Ascending aorta (tissue), 2 donors: ENCODE results near the gene KIR3DL2. TPM values are rescaled to one million over a fixed set of nuclear protein-coding genes. Genes with fewer than 3 reads are reported as not detected.
"Not testable (repeated sequence)": the region's sequence is repeated elsewhere in the genome, so short reads cannot be mapped to it uniquely, and the experiment has no call there.

ENCODE experiments used
- DNase-seq, 2 donors: peaks; one replicate each; pipeline ENCODE4 v3.0.0-alpha.2; 2019; ENCODE audit warnings: low spot score in 2 of 2
- H3K27ac ChIP-seq, 2 donors: fragments of 200-600 bp; sonication (generic); one replicate each; pipeline ENCODE4 v1.5.1; 2016 to 2017; ENCODE audit warnings: mild to moderate bottlenecking in 1 of 2
- H3K27me3 ChIP-seq: fragments of 200-600 bp; sonication (generic); one replicate; pipeline ENCODE4 v1.5.1; 2017
- H3K36me3 ChIP-seq, 2 donors: fragments of 200-600 bp; sonication (generic); one replicate each; pipeline ENCODE4 v1.5.1; 2016
- H3K4me1 ChIP-seq, 2 donors: fragments of 200-600 bp; sonication (generic); one replicate each; pipeline ENCODE4 v1.5.1; 2016 to 2017; ENCODE audit warnings: mild to moderate bottlenecking in 1 of 2
- H3K4me3 ChIP-seq, 2 donors: fragments of 200-600 bp; sonication (generic); one replicate each; pipeline ENCODE4 v1.5.1; 2016 to 2017; ENCODE audit warnings: mild to moderate bottlenecking in 1 of 2
- H3K9me3 ChIP-seq, 2 donors: fragments of 200-600 bp; sonication (generic); one replicate each; pipeline ENCODE4 v1.5.1; 2016
- intact Hi-C: fragments of 100-400 bp; cut with DNase I; formaldehyde crosslinking; loops from one replicate; pipeline ENCODE4 v1.15.1; 2023
- total RNA-seq: library from RNA; depleted of rRNA; stranded (reverse); fragments of >200 nt; gene quantifications from one replicate; pipeline ENCODE4 v1.1.0, GENCODE V29; 2016
- TF ChIP-seq, protein P1 (sequence below), 3 experiments: fragments of 200-600 bp in 2 of 3; fragments of 450-650 bp in 1 of 3; sonication (generic) in 2 of 3; IDR thresholded peaks; one replicate each; pipeline ENCODE4 v1.5.1; 2016 to 2019; ENCODE audit warnings: antibody characterized with exemption in 3 of 3, mild to moderate bottlenecking in 1 of 3, moderate library complexity in 1 of 3

The KIR3DL2 gene
- total RNA-seq: not detected

DNA sequence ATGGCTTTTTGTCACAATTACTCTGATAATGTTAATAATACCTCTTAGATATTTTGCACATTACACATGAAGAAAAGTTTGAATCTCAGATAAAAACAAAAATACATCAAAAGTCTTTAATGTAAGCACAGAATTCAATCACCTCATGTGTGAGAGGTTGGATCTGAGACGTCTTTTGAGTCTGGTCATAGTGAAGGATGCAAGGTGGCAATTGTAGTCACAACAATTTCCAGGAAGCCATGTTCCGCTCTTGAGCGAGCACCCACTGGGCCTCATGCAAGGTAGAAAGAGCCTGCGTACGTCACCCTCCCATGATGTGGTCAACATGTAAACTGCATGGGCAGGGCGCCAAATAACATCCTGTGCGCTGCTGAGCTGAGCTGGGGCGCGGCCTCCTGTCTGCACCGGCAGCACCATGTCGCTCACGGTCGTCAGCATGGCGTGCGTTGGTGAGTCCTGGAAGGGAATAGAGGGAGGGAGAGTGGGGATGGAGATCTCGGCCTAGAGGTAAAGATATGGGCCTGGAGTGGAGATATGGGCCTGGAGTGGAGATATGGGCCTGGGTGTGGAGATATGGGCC is at the start of gene KIR3DL2:
TSS of gene KIR3DL2 (plus strand) at position 383 of the 580 bp plus-strand sequence. CDS start at position 416, 33 bp downstream.
- H3K9me3 ChIP-seq, DNase-seq, H3K27ac ChIP-seq, H3K27me3 ChIP-seq, intact Hi-C loops, H3K4me1 ChIP-seq, H3K4me3 ChIP-seq, H3K36me3 ChIP-seq: not testable (repeated sequence)

DNA sequence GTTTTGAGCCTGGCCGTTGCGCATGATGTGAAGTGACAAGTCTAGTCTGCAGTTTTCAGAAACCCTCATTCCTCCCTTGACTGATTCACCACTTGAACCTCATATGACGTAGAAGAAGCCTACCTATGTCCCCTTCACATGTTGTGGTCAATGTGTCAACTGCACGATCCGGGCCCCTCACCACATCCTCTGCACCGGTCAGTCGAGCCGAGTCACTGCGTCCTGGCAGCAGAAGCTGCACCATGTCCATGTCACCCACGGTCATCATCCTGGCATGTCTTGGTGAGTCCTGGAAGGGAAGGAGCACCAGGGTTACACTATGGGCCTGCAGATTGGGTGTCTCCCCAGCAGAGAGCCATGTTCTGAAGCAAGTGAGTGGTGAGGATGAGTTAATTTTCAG is 46.8 kb upstream of the KIR3DL2 start, which contains the start of gene KIR2DL4:
TSS of gene KIR2DL4 (plus strand) at position 201 of the 400 bp plus-strand sequence. CDS start at position 243, 42 bp downstream.
- TF ChIP-seq, protein P1, sequence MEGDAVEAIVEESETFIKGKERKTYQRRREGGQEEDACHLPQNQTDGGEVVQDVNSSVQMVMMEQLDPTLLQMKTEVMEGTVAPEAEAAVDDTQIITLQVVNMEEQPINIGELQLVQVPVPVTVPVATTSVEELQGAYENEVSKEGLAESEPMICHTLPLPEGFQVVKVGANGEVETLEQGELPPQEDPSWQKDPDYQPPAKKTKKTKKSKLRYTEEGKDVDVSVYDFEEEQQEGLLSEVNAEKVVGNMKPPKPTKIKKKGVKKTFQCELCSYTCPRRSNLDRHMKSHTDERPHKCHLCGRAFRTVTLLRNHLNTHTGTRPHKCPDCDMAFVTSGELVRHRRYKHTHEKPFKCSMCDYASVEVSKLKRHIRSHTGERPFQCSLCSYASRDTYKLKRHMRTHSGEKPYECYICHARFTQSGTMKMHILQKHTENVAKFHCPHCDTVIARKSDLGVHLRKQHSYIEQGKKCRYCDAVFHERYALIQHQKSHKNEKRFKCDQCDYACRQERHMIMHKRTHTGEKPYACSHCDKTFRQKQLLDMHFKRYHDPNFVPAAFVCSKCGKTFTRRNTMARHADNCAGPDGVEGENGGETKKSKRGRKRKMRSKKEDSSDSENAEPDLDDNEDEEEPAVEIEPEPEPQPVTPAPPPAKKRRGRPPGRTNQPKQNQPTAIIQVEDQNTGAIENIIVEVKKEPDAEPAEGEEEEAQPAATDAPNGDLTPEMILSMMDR (IDR thresholded peaks at IDR 0.05): no peak
- DNase-seq: no peak
- Histone ChIP-seq H3K4me1 (no peaks in the 10 kb centered on the region), H3K27me3 (no peaks in the 10 kb centered on the region), H3K9me3 (no peaks in the 10 kb centered on the region), H3K27ac (no peak within 1 kb of the TSS), H3K4me3 (no peak within 1 kb of the TSS), H3K36me3 (no peaks in the 10 kb centered on the region)
- intact Hi-C loops: no loop called here

GRCh38 chr19:54804101-54804500 is 46.1 kb upstream of the KIR3DL2 start:
- DNase-seq: no peak
- Histone ChIP-seq H3K27me3 (no peaks in the 10 kb centered on the region), H3K36me3 (no peaks in the 10 kb centered on the region), H3K27ac (no peak overlapping the region), H3K4me1 (no peaks in the 10 kb centered on the region), H3K9me3 (no peaks in the 10 kb centered on the region), H3K4me3 (no peak overlapping the region)
- intact Hi-C loops: no loop called here
- TF ChIP-seq, protein P1 (IDR thresholded peaks at IDR 0.05): no peak

GRCh38 chr19:54804571-54804970 is 45.7 kb upstream of the KIR3DL2 start:
- H3K4me1 ChIP-seq: no peaks in the 10 kb centered on the region
- intact Hi-C loops: no loop called here
- H3K36me3 ChIP-seq: no peaks in the 10 kb centered on the region
- no peak overlapping the region for H3K27ac ChIP-seq
- no peak for DNase-seq
- H3K4me3 ChIP-seq: no peak overlapping the region
- no peaks in the 10 kb centered on the region for H3K9me3 ChIP-seq
- TF ChIP-seq, protein P1 (IDR thresholded peaks at IDR 0.05): no peak
- no peaks in the 10 kb centered on the region for H3K27me3 ChIP-seq

- intact Hi-C loops: no loop called here
- no peak for DNase-seq
- TF ChIP-seq, protein P1 (IDR thresholded peaks at IDR 0.05): no peak
These were observed 44.4 kb upstream of the KIR3DL2 start for GRCh38 chr19:54805665-54806515.

GRCh38 chr19:54806516-54806838 is 43.8 kb upstream of the KIR3DL2 start:
- H3K4me1 ChIP-seq: no peaks in the 10 kb centered on the region
- TF ChIP-seq, protein P1 (IDR thresholded peaks at IDR 0.05): no peak
- H3K36me3 ChIP-seq: no peaks in the 10 kb centered on the region
- no peak overlapping the region for H3K27ac ChIP-seq
- H3K4me3 ChIP-seq: no peak overlapping the region
- H3K9me3 ChIP-seq: no peaks in the 10 kb centered on the region
- DNase-seq: no peak
- intact Hi-C loops: no loop called here
- H3K27me3 ChIP-seq: no peaks in the 10 kb centered on the region

More at GRCh38 chr19:54805665-54806515, 44.4 kb upstream of the KIR3DL2 start:
- Histone ChIP-seq H3K36me3 (no peaks in the 10 kb centered on the region), H3K9me3 (no peaks in the 10 kb centered on the region), H3K4me3 (no peak overlapping the region), H3K4me1 (no peaks in the 10 kb centered on the region), H3K27me3 (no peaks in the 10 kb centered on the region), H3K27ac (no peak overlapping the region)

DNA sequence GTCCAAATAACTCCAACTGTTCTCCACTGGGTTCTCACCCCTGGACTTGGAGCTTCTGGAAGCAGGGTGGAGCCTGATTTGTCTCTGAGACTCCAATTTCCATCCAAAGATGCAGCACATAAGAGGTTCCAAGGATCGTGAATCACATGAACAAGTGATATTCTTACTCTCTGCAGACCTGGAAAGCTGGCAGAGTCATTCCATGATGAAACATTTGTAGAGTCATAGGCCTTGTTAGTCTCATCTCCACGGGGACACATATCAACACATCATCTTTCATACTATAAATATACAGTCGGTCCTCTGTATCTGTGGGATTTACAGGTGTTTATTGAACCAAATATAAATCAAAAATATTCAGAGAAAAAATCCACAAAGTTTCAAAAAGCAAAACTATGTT is 35.7 kb upstream of the KIR3DL2 start:
- H3K4me1 ChIP-seq, DNase-seq, H3K36me3 ChIP-seq, H3K4me3 ChIP-seq, H3K27ac ChIP-seq, H3K27me3 ChIP-seq, intact Hi-C loops, H3K9me3 ChIP-seq: not testable (repeated sequence)

DNA sequence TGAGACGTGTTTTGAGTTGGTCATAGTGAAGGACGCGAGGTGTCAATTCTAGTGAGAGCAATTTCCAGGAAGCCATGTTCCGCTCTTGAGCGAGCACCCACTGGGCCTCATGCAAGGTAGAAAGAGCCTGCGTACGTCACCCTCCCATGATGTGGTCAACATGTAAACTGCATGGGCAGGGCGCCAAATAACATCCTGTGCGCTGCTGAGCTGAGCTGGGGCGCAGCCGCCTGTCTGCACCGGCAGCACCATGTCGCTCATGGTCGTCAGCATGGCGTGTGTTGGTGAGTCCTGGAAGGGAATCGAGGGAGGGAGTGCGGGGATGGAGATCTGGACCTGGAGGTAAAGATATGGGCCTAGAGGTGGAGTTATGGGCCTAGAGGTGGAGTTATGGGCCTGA is 34.0 kb upstream of the KIR3DL2 start, which contains the start of gene KIR3DL1:
TSS of gene KIR3DL1 (plus strand) at position 218 of the 400 bp plus-strand sequence.
- DNase-seq, intact Hi-C loops, H3K27ac ChIP-seq, H3K27me3 ChIP-seq, H3K9me3 ChIP-seq, H3K4me1 ChIP-seq, H3K4me3 ChIP-seq, H3K36me3 ChIP-seq: not testable (repeated sequence)
